CD8-positive, alpha-beta memory T cell (primary cell): ENCODE measurements around the gene CARD6. TPM values are rescaled to one million over a fixed set of nuclear protein-coding genes. Genes with fewer than 3 reads are reported as not detected.
"Not testable (repeated sequence)": the region's sequence is repeated elsewhere in the genome, so short reads cannot be mapped to it uniquely, and the experiment has no call there.

Experiments
- CTCF ChIA-PET: fragments of 350-600 bp; sonication (Branson Sonifier 250); formaldehyde crosslinking; loops from one replicate; lab custom pipeline; 2021; ENCODE audit warnings: antibody characterized with exemption; lab: Charles Lee
- POLR2A ChIA-PET: fragments of 350-600 bp; sonication (Branson Sonifier 250); formaldehyde crosslinking; loops from one replicate; lab custom pipeline; 2021; ENCODE audit warnings: antibody characterized with exemption; lab: Charles Lee
- DNase-seq, 5 donors: peaks; one replicate each; pipeline versions ENCODE4 v3.0.0 to v3.0.0-alpha.2; 2020 to 2022; ENCODE audit warnings: mixed read lengths in 1 of 5
- H3K27ac ChIP-seq: one replicate; pipeline ENCODE4 v1.7.0; 2013; ENCODE audit warnings: low read depth, mild to moderate bottlenecking, low read length, moderate library complexity
- H3K27me3 ChIP-seq: 2 replicates; pipeline ENCODE4 v1.7.0; 2013; ENCODE audit warnings: low read length, mild to moderate bottlenecking; ENCODE audit not compliant: insufficient read depth, poor library complexity, severe bottlenecking
- H3K36me3 ChIP-seq: 2 replicates; pipeline ENCODE4 v1.7.0; 2013; ENCODE audit warnings: mild to moderate bottlenecking, low read length, moderate library complexity; ENCODE audit not compliant: insufficient read depth
- H3K4me1 ChIP-seq: 2 replicates; pipeline ENCODE4 v1.7.0; 2013; ENCODE audit warnings: mild to moderate bottlenecking, low read length, moderate library complexity; ENCODE audit not compliant: insufficient read depth
- H3K4me3 ChIP-seq: 2 replicates; pipeline ENCODE4 v1.7.0; 2013; ENCODE audit warnings: mild to moderate bottlenecking, low read length
- H3K9me3 ChIP-seq: 2 replicates; pipeline ENCODE4 v1.7.0; 2013; ENCODE audit warnings: mild to moderate bottlenecking, low read length
- H3K27ac Mint-ChIP-seq, 8 donors: one replicate each; pipeline ENCODE4 v1.8.0; 2020 to 2021; ENCODE audit warnings: mixed read lengths in 8 of 8, mild to moderate bottlenecking in 6 of 8, inconsistent platforms in 3 of 8, moderate library complexity in 3 of 8
- H3K27me3 Mint-ChIP-seq, 2 donors: one replicate each; pipeline ENCODE4 v1.8.0; 2020 to 2021; ENCODE audit warnings: mixed read lengths in 2 of 2, mild to moderate bottlenecking in 1 of 2, moderate library complexity in 1 of 2
- H3K36me3 Mint-ChIP-seq, 3 donors: one replicate each; pipeline ENCODE4 v1.8.0; 2020 to 2021; ENCODE audit warnings: mixed read lengths in 3 of 3, inconsistent platforms in 1 of 3, mild to moderate bottlenecking in 1 of 3
- H3K4me1 Mint-ChIP-seq, 3 donors: one replicate each; pipeline ENCODE4 v1.8.0; 2020 to 2021; ENCODE audit warnings: mixed read lengths in 3 of 3, inconsistent platforms in 1 of 3, mild to moderate bottlenecking in 1 of 3
- H3K4me3 Mint-ChIP-seq, 7 donors: one replicate each; pipeline ENCODE4 v1.8.0; 2020 to 2021; ENCODE audit warnings: mixed read lengths in 7 of 7, mild to moderate bottlenecking in 6 of 7, moderate library complexity in 4 of 7, inconsistent platforms in 2 of 7
- H3K9me3 Mint-ChIP-seq, 5 donors: one replicate each; pipeline ENCODE4 v1.8.0; 2020 to 2022; ENCODE audit warnings: mixed read lengths in 5 of 5, mild to moderate bottlenecking in 3 of 5, moderate library complexity in 2 of 5, inconsistent platforms in 1 of 5
- polyA plus RNA-seq: library from polyadenylated mRNA; unstranded; fragments of 300-500 nt; fragmentation: Illumina TruSeq; gene quantifications from one replicate; pipeline ENCODE4 v1.2.3, GENCODE V29; 2021
- total RNA-seq, 2 experiments: library from RNA; stranded (reverse); gene quantifications; one replicate each; pipeline ENCODE4 v1.2.3, GENCODE V29; 2021

The CARD6 gene
- total RNA-seq (1 to 10 TPM; 1.8 to 2.1 TPM), polyA plus RNA-seq (2.3 TPM)

- Histone ChIP-seq H3K27me3 (no peaks in the 10 kb centered on the region), H3K4me1 (peaks cover under 1% of the 10 kb centered on the region), H3K9me3 (no peaks in the 10 kb centered on the region), H3K36me3 (no peaks in the 10 kb centered on the region), H3K4me3 (peak within 1 kb of the TSS; percentile 44), H3K27ac (peak within 1 kb of the TSS; percentile 80)
- Mint-ChIP-seq H3K27ac (peak within 1 kb of the TSS; percentile 1 to 91 (median 66)), H3K9me3 (no peaks in the 10 kb centered on the region), H3K27me3 (peaks cover 8 to 25% of the 10 kb centered on the region in 2 donors), H3K4me3 (peak within 1 kb of the TSS; percentile 57 to 82 (median 79)), H3K4me1 (peaks cover 7 to 21% (median 15%) of the 10 kb centered on the region in 3 donors), H3K36me3 (no peaks in the 10 kb centered on the region)
- ChIA-PET CTCF (interaction anchor here (0.9 kb wide), 1 partner anchor 10 kb away, joined by 3 read pairs; no protein-coding TSS in a partner anchor), POLR2A (no interaction called here)
- no peak for DNase-seq
These were observed at the start of gene CARD6 for GRCh38 chr5:40841068-40841805. CARD6 (plus strand) TSS chr5:40841367; CDS start chr5:40841383, 16 bp downstream.

GRCh38 chr5:40791715-40792139, 49.4 kb upstream of the CARD6 start:
- no peak overlapping the region for H3K4me3 ChIP-seq
- Mint-ChIP-seq H3K9me3 (peaks cover 0 to 2% (median 0%) of the 10 kb centered on the region in 5 donors), H3K4me1 (peaks cover 72 to 91% (median 90%) of the 10 kb centered on the region in 3 donors), H3K4me3 (no peak overlapping the region), H3K36me3 (peaks cover 6 to 41% (median 14%) of the 10 kb centered on the region in 3 donors), H3K27ac (no peak overlapping the region), H3K27me3 (no peaks in the 10 kb centered on the region)
- POLR2A ChIA-PET, result no interaction called here
- H3K27ac ChIP-seq, result no peak overlapping the region
- no peaks in the 10 kb centered on the region for H3K9me3 ChIP-seq
- H3K4me1 ChIP-seq, result peaks cover 32% of the 10 kb centered on the region
- H3K27me3 ChIP-seq, result no peaks in the 10 kb centered on the region
- DNase-seq, result no peak
- no peaks in the 10 kb centered on the region for H3K36me3 ChIP-seq
- CTCF ChIA-PET, result interaction anchor here (1.6 kb wide), 1 partner anchor 10 kb away, joined by 6 read pairs; no protein-coding TSS in a partner anchor

- H3K27me3 ChIP-seq, H3K4me3 ChIP-seq, H3K36me3 ChIP-seq, DNase-seq, POLR2A ChIA-PET, H3K9me3 ChIP-seq, H3K9me3 Mint-ChIP-seq, H3K27ac ChIP-seq, H3K27me3 Mint-ChIP-seq: not testable (repeated sequence)
- Mint-ChIP-seq H3K27ac (peak overlapping the region in 2 of 8 donors; percentile 10 to 24), H3K36me3 (peaks cover 6 to 41% (median 11%) of the 10 kb centered on the region in 3 donors), H3K4me1 (peaks cover 79 to 91% (median 91%) of the 10 kb centered on the region in 3 donors), H3K4me3 (peak overlapping the region in 1 of 7 donors; percentile 27)
- H3K4me1 ChIP-seq, result peaks cover 36% of the 10 kb centered on the region
- CTCF ChIA-PET, result interaction anchor here (0.7 kb wide), 1 partner anchor 337 kb away, joined by 3 read pairs; no protein-coding TSS in a partner anchor
These were observed 48.5 kb upstream of the CARD6 start for GRCh38 chr5:40792691-40793090.

GRCh38 chr5:40794340-40794739, 46.8 kb upstream of the CARD6 start:
- H3K27me3 Mint-ChIP-seq, H3K4me3 ChIP-seq, DNase-seq, H3K9me3 Mint-ChIP-seq, CTCF ChIA-PET, H3K9me3 ChIP-seq, H3K27me3 ChIP-seq, H3K27ac ChIP-seq, H3K36me3 ChIP-seq, POLR2A ChIA-PET: not testable (repeated sequence)
- Mint-ChIP-seq H3K4me3 (peak overlapping the region in 1 of 7 donors; percentile 35), H3K27ac (peak overlapping the region in 2 of 8 donors; percentile 29 to 65), H3K4me1 (peaks cover 69 to 84% (median 81%) of the 10 kb centered on the region in 3 donors), H3K36me3 (peaks cover 0 to 30% (median 1%) of the 10 kb centered on the region in 3 donors)
- peaks cover 44% of the 10 kb centered on the region for H3K4me1 ChIP-seq

- H3K36me3 ChIP-seq, H3K9me3 ChIP-seq, DNase-seq, H3K9me3 Mint-ChIP-seq, H3K4me3 ChIP-seq, H3K27ac ChIP-seq, H3K27me3 Mint-ChIP-seq, POLR2A ChIA-PET, CTCF ChIA-PET, H3K27me3 ChIP-seq: not testable (repeated sequence)
- Mint-ChIP-seq H3K27ac (peak overlapping the region in 3 of 8 donors; percentile 50 to 86 (median 74)), H3K4me1 (peaks cover 67 to 81% (median 77%) of the 10 kb centered on the region in 3 donors), H3K36me3 (peaks cover 0 to 27% (median 1%) of the 10 kb centered on the region in 3 donors), H3K4me3 (peak overlapping the region in 5 of 7 donors; percentile 11 to 54 (median 21))
- peaks cover 46% of the 10 kb centered on the region for H3K4me1 ChIP-seq
These were observed 46.3 kb upstream of the CARD6 start for GRCh38 chr5:40794877-40795276.

- Histone ChIP-seq H3K9me3 (no peaks in the 10 kb centered on the region), H3K4me3 (peak overlapping the region; percentile 74), H3K27ac (peak overlapping the region; percentile 75), H3K36me3 (no peaks in the 10 kb centered on the region), H3K27me3 (no peaks in the 10 kb centered on the region), H3K4me1 (peaks cover 37% of the 10 kb centered on the region)
- Mint-ChIP-seq H3K9me3 (no peaks in the 10 kb centered on the region), H3K27ac (peak overlapping the region in 6 of 8 donors; percentile 33 to 95 (median 64)), H3K36me3 (peaks cover 0 to 26% (median 1%) of the 10 kb centered on the region in 3 donors), H3K4me1 (peaks cover 56 to 65% (median 61%) of the 10 kb centered on the region in 3 donors), H3K4me3 (peak overlapping the region; percentile 62 to 98 (median 92)), H3K27me3 (no peaks in the 10 kb centered on the region)
- ChIA-PET CTCF (interaction anchor here (1.1 kb wide), 1 partner anchor 19 kb away, joined by 3 read pairs; no protein-coding TSS in a partner anchor), POLR2A (interaction anchor here (0.7 kb wide), 1 partner anchor 31 kb away, joined by 3 read pairs; no protein-coding TSS in a partner anchor)
- no peak for DNase-seq
These were observed 44.7 kb upstream of the CARD6 start for GRCh38 chr5:40796487-40796889.

GRCh38 chr5:40797273-40798011, 43.7 kb upstream of the CARD6 start:
- peaks cover 28% of the 10 kb centered on the region for H3K4me1 ChIP-seq

More at GRCh38 chr5:40797273-40798011, 43.7 kb upstream of the CARD6 start:
- H3K4me3 ChIP-seq, result peak overlapping the region; percentile 74
- H3K4me1 Mint-ChIP-seq, result peaks cover 51 to 56% (median 54%) of the 10 kb centered on the region in 3 donors
- DNase-seq, result peak; percentile 75 to 86 (median 79)
- ChIA-PET POLR2A (interaction anchor here (0.9 to 1.5 kb wide), 4 partner anchors 10 to 1106 kb away, joined by 3 to 8 read pairs (median 4); partner anchors contain the start of gene RIMOC1), CTCF (no interaction called here)
- no peaks in the 10 kb centered on the region for H3K9me3 Mint-ChIP-seq
- H3K27me3 ChIP-seq, result no peaks in the 10 kb centered on the region
- H3K36me3 Mint-ChIP-seq, result peaks cover 0 to 26% (median 1%) of the 10 kb centered on the region in 3 donors
- no peaks in the 10 kb centered on the region for H3K36me3 ChIP-seq
- peak overlapping the region; percentile 75 for H3K27ac ChIP-seq
- peak overlapping the region; percentile 87 to 98 (median 94) for H3K27ac Mint-ChIP-seq
- peak overlapping the region; percentile 87 to 98 (median 94) for H3K4me3 Mint-ChIP-seq
- H3K27me3 Mint-ChIP-seq, result no peaks in the 10 kb centered on the region
- H3K9me3 ChIP-seq, result no peaks in the 10 kb centered on the region
